ENCODE data around the gene SEPTIN5. TPM values are rescaled to one million over a fixed set of nuclear protein-coding genes. Genes with fewer than 3 reads are reported as not detected.

Gene SEPTIN5
- total and polyA plus RNA-seq, 2 donors from 2014 or later = 10.4 to 13.0 TPM

DNA sequence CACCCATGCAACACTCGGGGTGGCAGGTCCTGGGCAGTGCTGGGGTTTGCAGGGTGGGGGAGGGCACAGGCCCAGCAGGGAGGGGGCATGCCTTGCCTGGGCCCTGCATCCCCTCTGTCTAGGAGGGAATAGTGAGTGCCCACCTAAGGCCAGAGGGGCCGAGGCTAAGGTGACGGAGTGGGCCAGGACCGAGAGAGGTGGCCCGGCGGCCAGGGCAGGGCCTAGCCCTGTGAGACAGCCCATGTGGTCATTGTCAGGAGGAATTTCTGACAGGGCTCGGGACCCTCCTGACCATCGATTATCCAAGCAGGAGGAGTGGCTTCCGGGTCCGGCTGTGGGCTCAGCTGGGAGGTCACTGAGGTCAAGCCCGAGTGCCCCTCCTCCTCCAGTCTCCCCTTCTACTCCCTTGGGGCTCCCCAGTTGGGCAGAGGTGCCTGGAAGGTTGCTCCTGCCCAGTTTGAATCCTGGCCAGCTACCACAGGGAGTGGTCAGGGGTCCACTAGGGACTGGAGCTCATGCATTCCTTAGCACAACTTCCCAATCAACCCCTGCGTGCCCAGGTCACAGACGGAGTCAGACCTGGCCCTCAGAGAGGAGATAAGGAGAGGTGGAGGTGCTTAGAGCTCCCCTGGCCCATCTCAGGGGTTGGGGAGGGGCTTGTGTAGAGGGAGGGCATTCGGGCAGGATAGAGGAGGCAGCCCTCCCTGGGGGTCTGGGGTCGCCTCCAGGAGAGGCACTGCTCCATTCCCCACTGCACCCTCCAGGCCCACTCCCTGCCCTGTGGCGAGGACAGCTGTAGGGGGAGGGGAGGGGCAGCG is 23.8 kb downstream of the SEPTIN5 start:
- no peak for DNase-seq
- intact Hi-C loops (cut with DNase I) = no loop called here

DNA sequence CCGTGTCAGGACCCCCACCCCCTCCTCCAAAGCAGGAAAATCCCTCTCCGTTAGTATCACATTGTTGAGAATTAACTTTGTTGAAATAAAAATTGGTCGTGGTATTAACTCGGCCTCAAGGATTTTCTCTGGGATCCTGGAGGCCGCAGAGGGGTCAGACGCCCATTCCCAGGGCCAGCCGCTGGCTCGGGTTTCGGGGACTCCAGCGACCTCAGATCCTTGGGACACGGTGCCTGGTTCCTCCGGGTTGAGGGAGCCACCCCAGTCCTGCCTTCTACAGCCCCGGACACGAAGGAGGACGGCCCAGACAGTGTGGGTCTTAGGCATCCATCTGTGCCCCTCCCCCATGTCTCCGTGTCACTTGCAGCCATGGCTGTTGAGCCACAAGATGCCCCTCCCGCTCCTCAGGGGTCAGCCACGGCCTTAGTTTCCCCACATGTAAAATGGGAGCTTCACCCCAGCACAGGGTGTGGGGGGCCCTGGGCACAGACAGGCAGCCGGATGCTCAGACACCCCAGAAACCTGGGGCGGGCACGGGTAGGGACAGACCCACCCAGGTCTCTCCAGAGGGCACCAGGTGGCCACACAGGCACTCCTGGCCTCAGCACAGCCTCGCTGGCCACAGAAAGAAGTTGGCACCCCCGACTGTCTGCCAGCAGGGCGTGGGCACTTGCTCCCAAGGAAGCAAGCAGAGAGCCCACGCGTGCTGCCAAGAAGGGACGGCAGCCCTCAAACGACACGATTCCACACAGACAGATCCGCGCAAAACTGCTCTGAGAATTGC is 24.6 kb downstream of the SEPTIN5 start:
- H3K36me3 ChIP-seq (ENCODE audit: control insufficient read depth in 2 of 3, insufficient read depth in 3 of 3, low read length in 3 of 3) = no peaks in the 10 kb centered on the region
- FAIRE-seq = no peak
- TF ChIP-seq CTCF (IDR thresholded peaks at IDR 0.05; ENCODE audit: borderline replicate concordance, extremely low read depth, insufficient read depth) = no peak
- no peaks in the 10 kb centered on the region for H3K27me3 ChIP-seq (ENCODE audit: control insufficient read depth, insufficient read depth, low read length)
- no peaks in the 10 kb centered on the region for H3K4me1 ChIP-seq (ENCODE audit: control insufficient read depth in 2 of 3, insufficient read depth in 2 of 3, low read depth in 1 of 3, low read length in 3 of 3)
- no peak overlapping the region for H3K27ac ChIP-seq (ENCODE audit: low read depth in 2 of 2, low read length in 2 of 2)
- intact Hi-C loops (cut with DNase I) = no loop called here
- no peak for DNase-seq
- H3K4me3 ChIP-seq (ENCODE audit: low read length in 3 of 3) = no peak overlapping the region
- H3K9ac ChIP-seq (ENCODE audit: low read length in 3 of 3) = no peak overlapping the region
- no peaks in the 10 kb centered on the region for H3K9me3 ChIP-seq (ENCODE audit: control insufficient read depth in 2 of 3, insufficient read depth in 1 of 3, low read length in 3 of 3)

More for the DNA sequence above, 23.8 kb downstream of the SEPTIN5 start:
- TF ChIP-seq CTCF (IDR thresholded peaks at IDR 0.05; ENCODE audit: borderline replicate concordance, extremely low read depth, insufficient read depth) = no peak
- Histone ChIP-seq H3K27me3 (ENCODE audit: control insufficient read depth, insufficient read depth, low read length) (no peaks in the 10 kb centered on the region), H3K9ac (ENCODE audit: low read length in 3 of 3) (no peak overlapping the region), H3K27ac (ENCODE audit: low read depth in 2 of 2, low read length in 2 of 2) (no peak overlapping the region), H3K4me1 (ENCODE audit: control insufficient read depth in 2 of 3, insufficient read depth in 2 of 3, low read depth in 1 of 3, low read length in 3 of 3) (no peaks in the 10 kb centered on the region), H3K36me3 (ENCODE audit: control insufficient read depth in 2 of 3, insufficient read depth in 3 of 3, low read length in 3 of 3) (no peaks in the 10 kb centered on the region), H3K9me3 (ENCODE audit: control insufficient read depth in 2 of 3, insufficient read depth in 1 of 3, low read length in 3 of 3) (no peaks in the 10 kb centered on the region), H3K4me3 (ENCODE audit: low read length in 3 of 3) (no peak overlapping the region)
- FAIRE-seq = no peak

DNA sequence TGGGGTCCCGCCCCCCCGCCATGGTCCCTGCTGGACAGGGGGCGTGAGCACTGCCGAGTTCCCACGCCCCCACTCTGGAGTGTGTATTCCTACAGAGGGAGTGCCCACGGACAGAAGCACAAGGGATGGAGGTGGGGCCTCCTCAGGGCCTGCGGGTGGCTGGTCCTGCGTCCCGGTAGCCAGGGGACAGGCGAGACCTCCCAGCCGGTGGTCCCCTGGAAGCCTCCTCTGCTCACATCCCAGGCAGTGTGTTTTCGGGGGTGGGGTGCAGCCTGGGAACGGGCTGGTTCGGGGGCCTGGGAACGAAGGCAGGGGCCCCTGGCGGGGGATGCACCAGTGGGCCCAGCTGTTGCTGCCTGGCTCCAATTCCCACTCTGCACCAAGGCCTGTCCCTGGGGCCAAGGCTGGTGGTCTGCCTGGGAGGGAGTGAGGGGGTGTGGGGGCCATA is 25.2 kb downstream of the SEPTIN5 start:
- H3K4me3 ChIP-seq (ENCODE audit: low read length in 3 of 3) = no peak overlapping the region

More for the DNA sequence above, 25.2 kb downstream of the SEPTIN5 start:
- no peak for TF ChIP-seq CTCF (IDR thresholded peaks at IDR 0.05; ENCODE audit: borderline replicate concordance, extremely low read depth, insufficient read depth)
- DNase-seq (no peak), FAIRE-seq (no peak)
- intact Hi-C loops (cut with DNase I) = no loop called here
- Histone ChIP-seq H3K27me3 (ENCODE audit: control insufficient read depth, insufficient read depth, low read length) (no peaks in the 10 kb centered on the region), H3K4me1 (ENCODE audit: control insufficient read depth in 2 of 3, insufficient read depth in 2 of 3, low read depth in 1 of 3, low read length in 3 of 3) (no peaks in the 10 kb centered on the region), H3K9me3 (ENCODE audit: control insufficient read depth in 2 of 3, insufficient read depth in 1 of 3, low read length in 3 of 3) (no peaks in the 10 kb centered on the region), H3K27ac (ENCODE audit: low read depth in 2 of 2, low read length in 2 of 2) (no peak overlapping the region), H3K36me3 (ENCODE audit: control insufficient read depth in 2 of 3, insufficient read depth in 3 of 3, low read length in 3 of 3) (no peaks in the 10 kb centered on the region), H3K9ac (ENCODE audit: low read length in 3 of 3) (no peak overlapping the region)
